GM23338 (cell line): ENCODE measurements around the gene THADA. TPM values are rescaled to one million over a fixed set of nuclear protein-coding genes. Genes with fewer than 3 reads are reported as not detected.

ENCODE experiments used
- ATAC-seq: fragments of 200-7000 bp; cut with Tn5 transposase; 3 replicates; pipeline ENCODE4 v1.9.1; 2020
- DNase-seq: peaks from one replicate; pipeline ENCODE4 v3.0.0-alpha.2; 2015; ENCODE audit warnings: low spot score
- H2AFZ ChIP-seq: fragments of 200-600 bp; sonication (generic); 2 replicates; pipeline ENCODE4 v1.8.0; 2016; ENCODE audit warnings: antibody characterized with exemption, mild to moderate bottlenecking, moderate library complexity
- H3F3A ChIP-seq: fragments of 200-600 bp; sonication (generic); replicated peaks from 2 replicates; pipeline ENCODE4 v1.8.0; 2017; ENCODE audit warnings: antibody characterized with exemption, mixed run types, low read depth
- H3K27ac ChIP-seq: fragments of 200-600 bp; sonication (generic); 2 replicates; pipeline ENCODE4 v1.6.1; 2016; ENCODE audit warnings: low read depth
- H3K27me3 ChIP-seq: fragments of 200-600 bp; sonication (generic); 2 replicates; pipeline ENCODE4 v1.8.0; 2016; ENCODE audit warnings: mild to moderate bottlenecking, mixed run types, moderate library complexity; ENCODE audit not compliant: insufficient read depth
- H3K36me3 ChIP-seq: fragments of 200-600 bp; sonication (generic); 2 replicates; pipeline ENCODE4 v1.8.0; 2016; ENCODE audit warnings: mild to moderate bottlenecking; ENCODE audit not compliant: insufficient read depth
- H3K4me1 ChIP-seq: fragments of 200-600 bp; sonication (generic); 2 replicates; pipeline ENCODE4 v1.8.0; 2016; ENCODE audit warnings: mild to moderate bottlenecking, moderate library complexity; ENCODE audit not compliant: insufficient read depth
- H3K4me2 ChIP-seq: fragments of 200-600 bp; sonication (generic); 2 replicates; pipeline ENCODE4 v1.7.1; 2017; ENCODE audit warnings: mixed run types
- H3K4me3 ChIP-seq: fragments of 200-600 bp; sonication (generic); 2 replicates; pipeline ENCODE4 v1.6.1; 2016; ENCODE audit warnings: mixed run types
- H3K79me2 ChIP-seq: fragments of 200-600 bp; sonication (generic); replicated peaks from 2 replicates; pipeline ENCODE4 v1.8.0; 2017; ENCODE audit warnings: mild to moderate bottlenecking; ENCODE audit not compliant: insufficient read depth
- H3K9me2 ChIP-seq: fragments of 200-600 bp; sonication (generic); 2 replicates; pipeline ENCODE4 v1.8.0; 2017; ENCODE audit not compliant: insufficient read depth
- H4K20me1 ChIP-seq: fragments of 200-600 bp; sonication (generic); replicated peaks from 2 replicates; pipeline ENCODE4 v1.8.0; 2017; ENCODE audit warnings: mild to moderate bottlenecking; ENCODE audit not compliant: insufficient read depth
- H3K27ac Mint-ChIP-seq: 2 replicates; pipeline ENCODE4 v1.8.0; 2020; ENCODE audit warnings: inconsistent platforms, mild to moderate bottlenecking, moderate library complexity, mixed read lengths
- H3K27me3 Mint-ChIP-seq: 3 replicates; pipeline ENCODE4 v1.8.0; 2022; ENCODE audit warnings: low read depth, mild to moderate bottlenecking, moderate library complexity, mixed read lengths, inconsistent platforms; ENCODE audit not compliant: insufficient read depth, poor library complexity
- H3K36me3 Mint-ChIP-seq: 3 replicates; pipeline ENCODE4 v1.8.0; 2021; ENCODE audit warnings: low read depth, mild to moderate bottlenecking, inconsistent platforms, moderate library complexity, mixed read lengths
- H3K4me1 Mint-ChIP-seq: 3 replicates; pipeline ENCODE4 v1.8.0; 2020; ENCODE audit warnings: mild to moderate bottlenecking, inconsistent platforms, mixed read lengths
- H3K4me3 Mint-ChIP-seq: 3 replicates; pipeline ENCODE4 v1.8.0; 2021; ENCODE audit warnings: moderate library complexity, mild to moderate bottlenecking, inconsistent platforms, mixed read lengths
- H3K9me3 Mint-ChIP-seq: 3 replicates; pipeline ENCODE4 v1.8.0; 2020; ENCODE audit warnings: moderate library complexity, mild to moderate bottlenecking, inconsistent platforms, mixed read lengths
- CTCF ChIP-seq, 2 experiments: fragments of 200-600 bp in 1 of 2; sonication (generic) in 1 of 2; conservative IDR thresholded peaks; 2 replicates each; pipeline versions ENCODE4 v1.5.1 to v1.6.1; 2016 to 2017; ENCODE audit warnings: antibody characterized with exemption in 2 of 2, low read depth in 2 of 2, mild to moderate bottlenecking in 2 of 2, moderate library complexity in 1 of 2
- ETS1 ChIP-seq: IDR thresholded peaks from 2 replicates; pipeline ENCODE4 v1.6.1; 2016; ENCODE audit warnings: antibody characterized with exemption
- JUNB ChIP-seq: IDR thresholded peaks from one replicate; pipeline ENCODE4 v1.6.1; 2016; ENCODE audit warnings: antibody characterized with exemption; ENCODE audit not compliant: unreplicated experiment
- NANOG ChIP-seq: IDR thresholded peaks from 2 replicates; pipeline ENCODE4 v1.6.1; 2016; ENCODE audit warnings: antibody characterized with exemption, borderline replicate concordance
- POLR2AphosphoS5 ChIP-seq: IDR thresholded peaks from 2 replicates; pipeline ENCODE4 v1.6.1; 2016; ENCODE audit warnings: antibody characterized with exemption, low read depth
- REST ChIP-seq: IDR thresholded peaks from one replicate; pipeline ENCODE4 v1.6.1; 2018; ENCODE audit warnings: antibody characterized with exemption; ENCODE audit not compliant: unreplicated experiment
- STAT1 ChIP-seq: IDR thresholded peaks from one replicate; pipeline ENCODE4 v1.6.1; 2016; ENCODE audit warnings: antibody characterized with exemption; ENCODE audit not compliant: unreplicated experiment
- ZNF331 ChIP-seq: fragments of 250-450 bp; sonication (Bioruptor Pico); IDR thresholded peaks from 2 replicates; pipeline ENCODE4 v1.5.0; 2020; ENCODE audit warnings: low read depth, mild to moderate bottlenecking, moderate library complexity
- polyA plus RNA-seq: library from polyadenylated mRNA; unstranded; fragments of >200 nt; fragmentation: Nextera tagmentation; extraction: Ambion mirVana; gene quantifications from 2 replicates; pipeline ENCODE4 v1.2.1, GENCODE V29; 2016
- total RNA-seq: library from RNA; depleted of rRNA; stranded (reverse); fragments of >200 nt; shearing (Covaris generic); gene quantifications from 2 replicates; pipeline ENCODE4 v1.2.3, GENCODE V29; 2014

Gene THADA
- total and polyA plus RNA-seq, 2 experiments from 2014 or later, result 17.0 to 30.7 TPM

GRCh38 chr2:43185146-43185545, 410.7 kb downstream of the THADA start:
- ATAC-seq (no peak), DNase-seq (no peak)
- Histone ChIP-seq H3F3A (peaks cover 9% of the 10 kb centered on the region; the same call in 1 of the 2 replicates), H3K79me2 (no peaks in the 10 kb centered on the region), H3K27ac (no peak overlapping the region), H3K27me3 (no peaks in the 10 kb centered on the region), H3K4me3 (no peak overlapping the region), H3K36me3 (no peaks in the 10 kb centered on the region), H3K4me2 (no peak overlapping the region), H4K20me1 (no peaks in the 10 kb centered on the region), H3K4me1 (peaks cover 27% of the 10 kb centered on the region), H3K9me2 (no peaks in the 10 kb centered on the region), H2AFZ (no peak overlapping the region)
- Mint-ChIP-seq H3K9me3 (no peaks in the 10 kb centered on the region; the same call in none of the 3 replicates), H3K4me3 (no peak overlapping the region; the same call in 2 of the 3 replicates), H3K27me3 (peaks cover 25% of the 10 kb centered on the region), H3K4me1 (peaks cover 55% of the 10 kb centered on the region), H3K27ac (no peak overlapping the region), H3K36me3 (no peaks in the 10 kb centered on the region)
- TF ChIP-seq REST, result no peak
- TF ChIP-seq ZNF331 (CRISPR knock-in tag), result no peak

- H3K36me3 ChIP-seq, result no peaks in the 10 kb centered on the region
- ATAC-seq (no peak), DNase-seq (no peak)
- Mint-ChIP-seq H3K36me3 (no peaks in the 10 kb centered on the region), H3K4me1 (peaks cover 60% of the 10 kb centered on the region), H3K27me3 (peaks cover 28% of the 10 kb centered on the region), H3K27ac (no peak overlapping the region), H3K4me3 (no peak overlapping the region), H3K9me3 (no peaks in the 10 kb centered on the region; the same call in none of the 3 replicates)
- peak overlapping the region; percentile 59 for H2AFZ ChIP-seq
- peaks cover 32% of the 10 kb centered on the region for H3K4me1 ChIP-seq
- no peak overlapping the region for H3K4me2 ChIP-seq
- no peaks in the 10 kb centered on the region for H4K20me1 ChIP-seq
- no peak for TF ChIP-seq JUNB
- TF ChIP-seq NANOG, result no peak
- no peak for TF ChIP-seq ZNF331 (CRISPR knock-in tag)
- no peak overlapping the region for H3K27ac ChIP-seq
- H3F3A ChIP-seq, result peaks cover 9% of the 10 kb centered on the region; the same call in 1 of the 2 replicates
- H3K4me3 ChIP-seq, result no peak overlapping the region
- H3K9me2 ChIP-seq, result no peaks in the 10 kb centered on the region
- no peaks in the 10 kb centered on the region for H3K79me2 ChIP-seq
- no peaks in the 10 kb centered on the region for H3K27me3 ChIP-seq
Measured at GRCh38 chr2:43184339-43184895, 411.4 kb downstream of the THADA start.

- ATAC-seq (no peak), DNase-seq (no peak)
- Mint-ChIP-seq H3K36me3 (no peaks in the 10 kb centered on the region), H3K27me3 (peaks cover 24% of the 10 kb centered on the region), H3K4me3 (no peak overlapping the region), H3K4me1 (peaks cover 63% of the 10 kb centered on the region), H3K27ac (no peak overlapping the region), H3K9me3 (no peaks in the 10 kb centered on the region; the same call in 1 of the 3 replicates)
- H3K4me2 ChIP-seq, result no peak overlapping the region
- H2AFZ ChIP-seq, result peak overlapping the region; percentile 59; the same call in 1 of the 2 replicates
- peaks cover 9% of the 10 kb centered on the region; the same call in 1 of the 2 replicates for H3F3A ChIP-seq
- no peaks in the 10 kb centered on the region for H3K36me3 ChIP-seq
- H3K4me1 ChIP-seq, result peaks cover 37% of the 10 kb centered on the region
- no peak overlapping the region for H3K4me3 ChIP-seq
- H3K79me2 ChIP-seq, result no peaks in the 10 kb centered on the region
- H3K27ac ChIP-seq, result no peak overlapping the region
- H3K27me3 ChIP-seq, result no peaks in the 10 kb centered on the region
- no peaks in the 10 kb centered on the region for H4K20me1 ChIP-seq
- no peaks in the 10 kb centered on the region for H3K9me2 ChIP-seq
- TF ChIP-seq STAT1 (no peak), ZNF331 (CRISPR knock-in tag) (no peak), POLR2AphosphoS5 (no peak), CTCF (conservative IDR thresholded peaks at IDR 0.05; ENCODE audit: low read depth in 2 of 2) (no peak), REST (no peak), ETS1 (no peak)
Measured at GRCh38 chr2:43183743-43184142, 412.1 kb downstream of the THADA start.
